Non-pigmented ciliary epithelial cell (primary cell): ENCODE results near the gene PRICKLE2.
A peak's percentile ranks its signal among the peaks of the same experiment; 100 is the strongest.
"Not testable (repeated sequence)": the region's sequence is repeated elsewhere in the genome, so short reads cannot be mapped to it uniquely, and the experiment has no call there.

Experiments used
- DNase-seq: peaks from one replicate; pipeline ENCODE4 v3.0.0-alpha.2; 2010; ENCODE audit warnings: low read depth

Gene PRICKLE2

DNA sequence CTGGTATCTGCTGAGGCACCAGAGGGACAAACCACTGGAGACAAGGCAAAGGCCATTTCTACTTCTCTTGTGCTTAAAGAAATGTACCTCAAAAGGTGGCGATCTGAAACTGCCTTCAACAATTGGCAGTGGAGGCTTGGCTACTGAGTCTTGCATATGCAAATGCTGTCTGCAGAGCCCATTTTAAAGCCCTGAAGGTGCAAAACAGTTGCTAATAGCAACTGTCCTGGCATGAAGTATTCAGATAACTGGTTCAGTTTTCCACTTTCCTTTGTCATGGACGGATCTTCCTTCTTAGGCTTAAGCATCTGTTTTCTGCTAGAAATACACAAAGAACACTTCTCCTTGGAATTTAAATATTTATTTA lies 130.6 kb downstream of the PRICKLE2 start:
- no peak for DNase-seq

DNA sequence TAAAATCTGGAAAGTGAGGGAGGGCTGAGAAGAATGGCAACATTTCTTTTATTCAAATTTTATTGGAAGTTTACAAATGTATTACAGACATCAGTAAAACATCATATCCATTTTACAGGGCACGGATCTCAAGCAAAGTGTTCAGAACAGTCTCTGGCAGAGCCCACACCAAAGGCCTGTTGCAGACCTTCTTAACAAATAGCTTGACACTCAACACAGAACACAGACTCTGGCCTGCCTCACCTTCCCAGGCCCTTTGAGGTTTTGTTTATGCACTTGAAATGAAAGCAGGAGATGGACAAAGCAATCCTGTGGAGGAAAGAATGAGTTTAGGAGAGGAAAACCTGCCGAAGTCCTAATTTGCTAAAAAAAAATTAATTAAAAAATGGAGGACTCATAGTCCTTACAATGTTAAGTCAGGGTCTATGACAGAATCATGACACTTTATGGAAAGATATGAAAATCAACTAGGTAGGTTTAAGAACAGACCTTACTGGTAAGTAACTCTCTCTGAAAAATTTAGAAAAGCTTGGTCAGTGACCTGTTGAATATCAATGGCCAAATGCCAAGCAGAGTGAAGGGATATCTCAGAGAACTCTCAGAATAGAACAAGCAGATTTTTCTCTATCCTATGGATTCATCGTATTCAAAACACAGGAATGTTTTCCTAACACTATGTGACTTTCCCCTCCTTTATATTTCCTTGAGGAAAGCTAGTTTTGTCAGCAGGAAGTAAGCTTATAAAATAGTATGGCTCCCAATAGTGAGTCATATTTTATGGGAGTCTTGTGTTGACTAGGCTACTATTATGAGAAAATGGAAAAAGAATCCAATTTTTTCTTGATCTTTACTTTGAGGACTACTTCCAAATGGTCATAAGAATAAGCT lies 131.2 kb downstream of the PRICKLE2 start:
- no peak for DNase-seq

GRCh38 chr3:64093211-64093610 lies 132.1 kb downstream of the PRICKLE2 start:
- no peak for DNase-seq

- no peak for DNase-seq
Observed at GRCh38 chr3:64091501-64091900, 133.8 kb downstream of the PRICKLE2 start.

- DNase-seq: not testable (repeated sequence)
Observed at GRCh38 chr3:64089386-64089785, 135.9 kb downstream of the PRICKLE2 start.

- DNase-seq: no peak
Observed at GRCh38 chr3:64088408-64089205, 136.7 kb downstream of the PRICKLE2 start.

DNA sequence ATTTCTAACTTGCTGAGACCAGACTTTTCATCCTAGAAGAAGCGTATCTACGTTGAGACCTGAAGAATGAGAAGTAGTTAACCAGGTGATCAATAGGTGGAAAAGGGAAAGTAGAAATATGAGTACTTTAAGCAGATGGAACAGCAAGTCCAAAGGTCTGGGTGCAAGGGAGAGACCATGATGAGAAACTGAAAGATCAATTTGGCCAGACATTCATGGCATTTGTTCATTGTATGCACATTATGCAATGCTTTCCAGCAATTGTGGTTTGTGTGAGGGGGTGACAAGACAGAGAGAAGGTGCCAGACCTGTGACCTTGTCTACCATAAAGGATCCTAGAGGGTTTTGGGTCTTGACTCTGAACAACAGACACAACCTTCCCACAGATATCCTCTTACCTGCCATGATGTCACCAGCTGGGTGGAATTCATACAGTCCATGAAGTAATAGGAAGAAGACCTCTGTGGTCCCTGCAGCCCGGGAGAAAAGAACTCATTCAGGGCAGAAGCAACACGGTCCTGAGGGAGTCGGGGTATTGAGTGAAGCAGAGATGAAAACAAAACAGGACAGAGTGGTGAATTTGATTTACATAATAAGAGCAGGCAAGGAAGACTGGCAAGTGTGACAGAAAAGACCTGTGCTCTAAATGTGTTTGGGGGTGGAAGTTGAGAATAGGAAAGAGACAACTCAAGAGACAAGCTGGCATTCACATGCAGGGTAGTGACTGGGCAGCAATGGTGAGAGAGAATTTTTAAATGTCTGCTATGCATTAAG lies 138.6 kb downstream of the PRICKLE2 start:
- no peak for DNase-seq

GRCh38 chr3:64084640-64085039 lies 140.6 kb downstream of the PRICKLE2 start:
- DNase-seq: peak; percentile 89

GRCh38 chr3:64083575-64083974 lies 141.7 kb downstream of the PRICKLE2 start:
- no peak for DNase-seq

DNA sequence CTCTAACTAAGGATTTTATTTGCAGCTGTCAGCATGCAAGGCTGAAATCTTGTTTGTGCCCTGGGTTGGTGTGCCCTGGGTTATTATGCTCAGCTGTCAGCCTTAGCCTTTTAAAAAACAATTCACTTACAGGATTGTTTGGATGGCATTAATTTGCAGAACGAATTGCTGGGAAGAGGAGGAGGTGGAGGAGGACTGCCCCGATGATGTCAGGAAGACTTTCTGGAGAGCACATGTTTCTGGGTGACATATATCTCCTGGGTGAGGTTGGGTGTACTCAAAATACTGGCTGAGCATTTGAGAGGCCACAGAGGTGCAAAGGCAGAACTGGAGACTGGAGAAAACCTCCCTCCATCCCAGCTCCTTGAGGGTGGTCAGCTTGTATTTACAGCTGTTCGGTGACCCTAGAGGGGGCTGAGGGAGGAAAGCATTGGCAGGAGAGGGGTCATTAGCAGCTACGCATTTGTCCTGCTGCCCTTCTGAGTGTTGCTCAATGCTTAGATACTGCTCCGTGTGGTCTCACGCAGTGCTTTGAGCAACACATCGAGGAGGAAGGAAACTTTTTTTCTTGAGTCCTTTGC lies 142.2 kb downstream of the PRICKLE2 start:
- no peak for DNase-seq

- DNase-seq: no peak
Observed at GRCh38 chr3:64082411-64082810, 142.9 kb downstream of the PRICKLE2 start.

DNA sequence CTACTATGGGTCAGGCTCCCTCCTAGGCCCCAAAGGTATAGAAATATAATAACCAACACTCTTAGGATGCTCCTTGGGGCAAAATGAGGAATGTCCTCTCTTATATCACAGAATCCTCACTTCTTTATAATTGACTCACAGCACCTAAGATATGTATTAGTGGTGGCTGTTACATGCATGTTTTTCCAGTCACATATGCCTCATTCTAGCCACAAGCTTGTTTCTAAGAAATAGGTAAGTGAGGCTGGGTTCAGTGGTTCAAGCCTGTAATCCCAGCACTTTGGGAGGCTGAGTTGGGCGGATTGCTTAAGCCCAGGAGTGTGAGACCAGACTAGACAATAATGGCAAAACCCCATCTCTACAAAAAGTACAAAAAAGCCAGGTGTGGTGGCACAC lies 144.0 kb downstream of the PRICKLE2 start:
- no peak for DNase-seq

DNA sequence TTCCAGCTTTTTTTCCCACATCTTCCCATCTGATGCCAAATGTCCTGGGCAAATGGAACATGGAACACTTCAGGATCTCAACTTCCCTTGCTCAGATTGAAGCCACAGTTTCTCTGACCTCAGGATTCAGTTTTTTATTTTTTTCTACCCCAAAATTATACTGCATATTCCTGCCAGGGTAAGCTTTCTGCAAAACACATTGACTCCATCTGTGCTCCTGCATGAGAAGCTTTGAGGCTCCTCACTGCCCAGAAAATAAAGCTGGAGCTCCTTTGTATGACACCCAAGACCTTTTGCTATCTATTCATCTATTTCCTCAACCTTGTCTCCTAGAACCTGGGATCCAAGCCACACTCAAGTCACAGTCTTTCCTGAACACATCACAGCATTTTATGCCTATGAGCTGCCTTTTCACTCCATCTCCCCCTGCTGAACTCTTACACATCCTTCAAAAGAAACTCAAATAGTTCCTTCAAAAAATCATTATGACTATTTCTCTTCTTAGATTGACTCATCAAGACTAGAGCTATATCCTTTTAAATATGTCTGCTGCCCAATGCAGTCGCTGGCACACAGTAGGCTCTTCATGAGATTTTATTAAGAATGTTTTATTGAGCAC lies 144.5 kb downstream of the PRICKLE2 start:
- no peak for DNase-seq

GRCh38 chr3:64079369-64080150 lies 145.7 kb downstream of the PRICKLE2 start:
- no peak for DNase-seq

- no peak for DNase-seq
Observed at GRCh38 chr3:64078966-64079365, 146.3 kb downstream of the PRICKLE2 start.

DNA sequence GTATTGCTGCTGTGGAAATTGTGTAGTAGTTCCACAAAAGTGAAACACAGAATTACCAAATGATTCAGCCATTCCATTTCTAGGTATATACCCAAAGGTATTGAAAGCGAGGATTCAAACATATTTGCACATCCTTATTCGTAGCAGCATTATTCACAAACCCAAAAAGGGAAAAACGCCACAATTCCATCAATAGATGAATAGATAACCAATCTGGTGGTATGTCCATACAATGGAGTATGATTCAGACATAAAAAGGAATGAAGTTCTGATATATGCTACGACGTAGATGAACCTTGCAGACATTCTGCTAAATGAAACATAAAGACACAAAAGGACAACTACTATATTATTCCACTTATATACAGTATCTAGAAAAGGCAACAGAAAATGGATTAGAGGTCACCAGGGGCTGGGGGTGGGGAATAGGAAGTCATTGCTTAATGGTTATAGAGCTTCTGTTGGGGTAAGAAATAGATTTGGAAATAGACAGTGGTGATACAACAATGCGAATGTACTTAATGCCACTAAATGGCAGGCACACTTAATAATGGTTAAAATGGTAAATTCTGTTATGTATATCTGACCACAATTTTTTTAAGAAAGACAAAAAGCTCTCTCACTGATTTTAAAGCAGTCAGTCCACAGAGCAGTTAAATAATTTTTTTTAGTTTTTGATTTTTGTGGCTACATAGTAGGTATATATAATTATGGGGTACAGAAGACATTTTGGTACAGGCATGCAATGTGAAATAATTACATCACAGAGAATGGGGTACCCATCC lies 150.2 kb downstream of the PRICKLE2 start:
- no peak for DNase-seq

- no peak for DNase-seq
Observed at GRCh38 chr3:64074060-64074459, 151.2 kb downstream of the PRICKLE2 start.

DNA sequence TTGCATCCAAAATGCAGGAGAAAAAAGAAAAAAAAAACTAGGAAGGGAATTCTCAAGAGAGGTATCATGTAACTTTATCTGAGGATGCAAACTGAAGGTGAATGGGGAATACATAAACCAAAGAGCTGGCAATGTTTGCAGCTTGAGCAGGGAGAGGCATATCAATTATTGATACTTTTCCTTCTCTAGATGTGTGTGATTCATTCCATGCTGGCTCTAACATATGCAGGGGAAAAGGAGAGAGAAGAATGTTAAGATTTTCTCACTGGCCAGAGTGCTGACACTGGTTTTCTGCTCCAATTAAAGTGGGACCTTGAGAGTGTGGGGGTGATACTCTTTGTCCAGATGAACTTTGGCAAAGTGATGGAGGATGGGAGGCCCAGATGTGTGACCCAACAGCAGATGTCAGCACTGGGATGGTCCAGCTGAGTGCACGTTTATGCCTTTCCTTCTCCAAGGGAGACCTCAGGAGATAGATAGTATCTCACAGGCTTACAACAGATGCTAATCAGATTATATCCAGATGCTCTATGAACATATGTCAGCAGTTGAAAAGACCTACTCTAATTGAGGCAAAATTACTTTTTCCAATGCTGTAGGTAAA lies 152.0 kb downstream of the PRICKLE2 start:
- no peak for DNase-seq

DNA sequence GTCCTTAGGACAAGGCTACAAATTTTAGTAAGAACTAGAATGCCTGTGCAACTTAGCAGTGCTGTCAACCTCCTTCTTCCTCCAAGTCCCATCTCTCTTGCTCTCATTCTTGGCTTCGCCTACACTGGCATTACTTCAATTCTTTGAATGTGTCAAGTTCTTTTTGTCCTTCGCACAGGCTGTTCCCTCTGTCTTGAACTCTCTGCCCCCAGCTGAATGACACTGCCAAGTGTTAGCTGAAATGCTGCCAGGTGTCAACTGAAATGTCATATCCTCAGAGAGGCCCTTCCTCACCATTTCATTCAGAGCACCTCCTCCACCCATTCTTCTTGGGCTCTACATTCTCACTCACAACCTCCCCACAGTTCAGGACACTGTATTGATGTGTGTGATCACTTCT lies 153.1 kb downstream of the PRICKLE2 start:
- no peak for DNase-seq

DNA sequence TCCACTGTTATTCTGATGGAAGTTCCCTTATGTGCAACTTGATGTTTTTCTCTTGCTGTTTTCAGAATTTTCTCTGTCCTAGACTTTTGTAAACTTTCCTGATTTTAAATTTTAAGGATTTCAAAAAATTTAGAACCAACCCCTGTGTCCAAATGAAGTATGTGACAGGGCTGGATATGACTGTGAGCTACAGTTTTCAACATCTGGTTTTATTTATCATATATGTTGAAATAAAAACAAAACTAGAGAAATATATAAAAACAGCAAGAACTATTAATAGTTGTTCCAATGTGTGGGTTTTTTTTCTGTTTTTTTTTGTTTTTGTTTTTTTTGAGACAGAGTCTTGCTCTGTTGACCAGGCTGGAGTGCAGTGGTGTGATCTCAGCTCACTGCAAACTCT lies 154.6 kb downstream of the PRICKLE2 start:
- no peak for DNase-seq
